Jurkat, Clone E6-1 (cell line): ENCODE data around the gene RNF212. TPM values are rescaled to one million over a fixed set of nuclear protein-coding genes. Genes with fewer than 3 reads are reported as not detected.
"Not testable (repeated sequence)": the region's sequence is repeated elsewhere in the genome, so short reads cannot be mapped to it uniquely, and the experiment has no call there.

Experiments used
- DNase-seq: peaks from one replicate; pipeline ENCODE4 v3.0.0-alpha.2; 2011; ENCODE audit warnings: low read depth, low spot score
- H3K4me3 ChIP-seq: 2 replicates; pipeline ENCODE4 v1.5.1; 2011; ENCODE audit warnings: mild to moderate bottlenecking, low read length, control low read depth, moderate library complexity
- polyA plus RNA-seq: library from polyadenylated mRNA; unstranded; fragments of >200 nt; gene quantifications from one replicate; pipeline ENCODE4 v1.2.1, GENCODE V29; 2012; ENCODE audit warnings: missing spikeins; ENCODE audit not compliant: insufficient read length, insufficient read depth

Gene RNF212
- 54.1 TPM for polyA plus RNA-seq

- peak; percentile 44 for DNase-seq
- peak within 1 kb of the TSS; percentile 58 for H3K4me3 ChIP-seq
Measured at GRCh38 chr4:1113311-1114009, at the start of gene RNF212. Gene RNF212, minus strand, starts transcription at chr4:1113564. Its CDS starts 100 bp downstream, at chr4:1113464.

- no peak overlapping the region for H3K4me3 ChIP-seq
- no peak for DNase-seq
Measured at GRCh38 chr4:1160351-1160750, 47.0 kb upstream of the RNF212 start.

- H3K4me3 ChIP-seq, result no peak overlapping the region
- DNase-seq, result no peak
Measured at GRCh38 chr4:1156069-1156468, 42.7 kb upstream of the RNF212 start.

GRCh38 chr4:1155314-1155713, 42.0 kb upstream of the RNF212 start:
- H3K4me3 ChIP-seq, result no peak overlapping the region
- no peak for DNase-seq

- H3K4me3 ChIP-seq, result no peak overlapping the region
- DNase-seq, result no peak
Measured at GRCh38 chr4:1154523-1155182, 41.3 kb upstream of the RNF212 start.

- DNase-seq, result no peak
- no peak overlapping the region for H3K4me3 ChIP-seq
Measured at GRCh38 chr4:1154126-1154522, 40.8 kb upstream of the RNF212 start.

GRCh38 chr4:1153567-1154090, 40.3 kb upstream of the RNF212 start:
- DNase-seq, result no peak
- H3K4me3 ChIP-seq, result no peak overlapping the region

GRCh38 chr4:1152290-1152689, 38.9 kb upstream of the RNF212 start:
- H3K4me3 ChIP-seq, result no peak overlapping the region
- no peak for DNase-seq

- no peak overlapping the region for H3K4me3 ChIP-seq
- DNase-seq, result no peak
Measured at GRCh38 chr4:1151541-1151940, 38.2 kb upstream of the RNF212 start.

GRCh38 chr4:1150875-1151274, 37.5 kb upstream of the RNF212 start:
- no peak for DNase-seq
- no peak overlapping the region for H3K4me3 ChIP-seq

- no peak overlapping the region for H3K4me3 ChIP-seq
- DNase-seq, result no peak
Measured at GRCh38 chr4:1139860-1140259, 26.5 kb upstream of the RNF212 start.

GRCh38 chr4:1137850-1138249, 24.5 kb upstream of the RNF212 start:
- no peak for DNase-seq

GRCh38 chr4:1137063-1137776, 23.9 kb upstream of the RNF212 start:
- peak overlapping the region; percentile 2 for H3K4me3 ChIP-seq
- DNase-seq, result peak; percentile 44

More at GRCh38 chr4:1137850-1138249, 24.5 kb upstream of the RNF212 start:
- H3K4me3 ChIP-seq, result peak overlapping the region; percentile 2

GRCh38 chr4:1136048-1136447, 22.7 kb upstream of the RNF212 start:
- H3K4me3 ChIP-seq, result no peak overlapping the region
- DNase-seq, result peak; percentile 78

- H3K4me3 ChIP-seq, result no peak overlapping the region
- no peak for DNase-seq
Measured at GRCh38 chr4:1133033-1133432, 19.7 kb upstream of the RNF212 start.

- DNase-seq, result peak; percentile 74
- H3K4me3 ChIP-seq, result no peak overlapping the region
Measured at GRCh38 chr4:1130316-1131186, 17.2 kb upstream of the RNF212 start.

- H3K4me3 ChIP-seq, result no peak overlapping the region
- DNase-seq, result no peak
Measured at GRCh38 chr4:1126506-1126905, 13.1 kb upstream of the RNF212 start.

GRCh38 chr4:1125466-1125865, 12.1 kb upstream of the RNF212 start:
- not testable (repeated sequence) for DNase-seq, H3K4me3 ChIP-seq

GRCh38 chr4:1124818-1125217, 11.5 kb upstream of the RNF212 start:
- no peak overlapping the region for H3K4me3 ChIP-seq
- DNase-seq, result no peak
